K562 (cell line): Measurements from ENCODE around the gene ZBED4. TPM values are rescaled to one million over a fixed set of nuclear protein-coding genes. Genes with fewer than 3 reads are reported as not detected.

Source experiments
- BHLHE40 ChIP-seq: IDR thresholded peaks from 2 replicates; pipeline ENCODE4 v1.6.1; 2011; ENCODE audit warnings: low read length, improper control_type of control experiment
- MCM3 ChIP-seq: fragments of 450-650 bp; IDR thresholded peaks from 2 replicates; pipeline ENCODE4 v1.6.1; 2016
- MNT ChIP-seq, 2 experiments: fragments of 450-650 bp; conservative IDR thresholded peaks; 2 replicates each; pipeline ENCODE4 v1.6.1; 2017; ENCODE audit warnings: mild to moderate bottlenecking in 2 of 2, moderate library complexity in 2 of 2
- NFE2 ChIP-seq: IDR thresholded peaks from 2 replicates; pipeline ENCODE4 v1.6.1; 2014; ENCODE audit warnings: antibody characterized with exemption, low read depth
- NR2F6 ChIP-seq: fragments of 450-650 bp; formaldehyde crosslinking; IDR thresholded peaks from 2 replicates; pipeline ENCODE4 v1.4.0; 2020; ENCODE audit warnings: mild to moderate bottlenecking
- POU5F1 ChIP-seq: fragments of 150-350 bp; IDR thresholded peaks from 2 replicates; pipeline ENCODE4 v1.6.1; 2014; ENCODE audit warnings: borderline replicate concordance, low read length, low read depth, mild to moderate bottlenecking; ENCODE audit not compliant: partially characterized antibody
- SFPQ ChIP-seq: fragments of 200-400 bp; formaldehyde crosslinking; IDR thresholded peaks from 2 replicates; pipeline ENCODE4 v1.6.1; 2017; ENCODE audit warnings: mild to moderate bottlenecking, low read depth, low read length, moderate library complexity
- SMARCA5 ChIP-seq: fragments of 450-650 bp; IDR thresholded peaks from 2 replicates; pipeline ENCODE4 v1.6.1; 2016
- TEAD2 ChIP-seq: fragments of 450-650 bp; IDR thresholded peaks from 2 replicates; pipeline ENCODE4 v1.6.1; 2016; ENCODE audit warnings: missing genetic modification characterization, control low read depth, missing compliant biosample characterization
- XRCC4 ChIP-seq: IDR thresholded peaks from one replicate; pipeline ENCODE4 v1.6.1; 2011; ENCODE audit not compliant: insufficient read depth, insufficient read length; ENCODE audit errors: extremely low read depth
- ZNF644 ChIP-seq: fragments of 200-800 bp; sonication (Bioruptor generic); IDR thresholded peaks from 2 replicates; pipeline ENCODE4 v1.6.1; 2016; ENCODE audit warnings: low read depth, missing genetic modification characterization, missing compliant biosample characterization
- ZNF780A ChIP-seq: fragments of 250-450 bp; sonication (Bioruptor Pico); IDR thresholded peaks from 2 replicates; pipeline ENCODE4 v1.5.0; 2021; ENCODE audit warnings: mild to moderate bottlenecking
- polyA plus RNA-seq, 8 experiments: library from polyadenylated mRNA; depleted of rRNA in 4 of 8; stranded (reverse) in 5 of 8; unstranded in 3 of 8; fragments of >200 nt; fragmentation: Nextera tagmentation in 2 of 8; fragmentation: Illumina TruSeq in 1 of 8; extraction: Ambion mirVana in 2 of 8; extraction: Trizol in 1 of 8; gene quantifications; 2 replicates each; pipeline versions ENCODE4 v1.2.1 to v1.2.3, GENCODE V29; 2011 to 2014; ENCODE audit warnings: inconsistent platforms in 1 of 8, missing spikeins in 1 of 8
- total RNA-seq, 7 experiments: library from RNA; depleted of rRNA in 6 of 7; stranded (reverse); fragments of >200 nt in 6 of 7; fragmentation: Illumina TruSeq in 2 of 7; extraction: Trizol in 2 of 7; gene quantifications; 2 replicates each; pipeline versions ENCODE4 v1.2.1 to v1.2.3, GENCODE V29; 2011 to 2021; ENCODE audit warnings: low replicate concordance in 1 of 7
- TF ChIP-seq, protein P1 (sequence below): sonication (generic); formaldehyde crosslinking; IDR thresholded peaks from 2 replicates; pipeline ENCODE4 v1.8.0; 2022; ENCODE audit warnings: mild to moderate bottlenecking, missing genetic modification reagents
- TF ChIP-seq, protein P2 (sequence below): fragments of 250-450 bp; sonication (Bioruptor Pico); IDR thresholded peaks from 2 replicates; pipeline ENCODE4 v1.5.0; 2020; ENCODE audit warnings: mild to moderate bottlenecking, borderline replicate concordance
- TF ChIP-seq, protein P3 (sequence below): sonication (generic); formaldehyde crosslinking; IDR thresholded peaks from 2 replicates; pipeline ENCODE4 v1.8.0; 2022; ENCODE audit warnings: missing genetic modification reagents, mild to moderate bottlenecking, moderate library complexity, borderline replicate concordance

ZBED4 gene
- total and polyA plus RNA-seq, 9 of the 15 experiments (the other 6 are each of a cell fraction or from before 2014, with no cell fraction given) = 1.5 to 16.8 (median 7.4) TPM

DNA sequence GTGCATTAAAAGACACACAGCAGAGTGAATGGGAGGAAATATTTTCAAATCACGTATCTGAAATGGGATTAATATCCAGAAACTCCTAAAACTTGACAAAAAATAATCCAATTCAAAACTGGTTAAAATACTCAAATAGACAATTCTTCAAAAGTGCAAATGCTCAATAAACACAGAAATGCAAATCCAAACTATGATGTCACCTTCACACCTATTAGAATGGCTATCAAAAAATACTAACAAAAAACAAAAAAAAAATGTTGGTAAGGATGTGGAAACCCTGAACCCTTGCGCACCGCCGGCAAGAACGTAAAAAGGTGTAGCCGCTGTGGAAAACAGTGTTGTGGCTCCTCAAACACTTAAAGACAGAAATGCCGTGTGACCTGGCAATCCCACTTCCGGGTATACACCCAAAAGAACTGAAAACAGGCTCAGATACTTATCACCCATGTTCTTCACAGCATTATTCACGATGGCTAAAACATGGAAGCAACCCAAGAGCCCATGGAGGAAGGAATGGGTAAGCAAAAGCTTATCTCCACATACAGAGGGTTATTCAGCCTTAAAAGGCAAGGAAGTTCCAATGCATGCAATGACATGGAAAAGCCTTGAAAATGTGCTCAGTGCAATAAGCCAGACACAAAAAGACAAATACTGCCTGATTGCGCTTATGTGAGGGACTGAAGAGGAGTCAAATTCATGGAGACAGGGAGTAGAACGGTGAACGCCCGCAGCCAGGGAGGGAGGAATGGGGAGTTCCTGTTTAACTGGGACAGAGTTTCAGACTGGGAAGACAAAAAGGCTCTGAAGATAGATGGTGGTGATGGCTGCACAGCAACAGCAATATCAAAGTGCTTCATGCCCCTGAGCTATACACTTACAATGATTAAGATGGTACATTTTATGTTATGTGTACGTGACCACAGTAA lies 45.6 kb upstream of the ZBED4 start (continued):
- TF ChIP-seq, protein P1, sequence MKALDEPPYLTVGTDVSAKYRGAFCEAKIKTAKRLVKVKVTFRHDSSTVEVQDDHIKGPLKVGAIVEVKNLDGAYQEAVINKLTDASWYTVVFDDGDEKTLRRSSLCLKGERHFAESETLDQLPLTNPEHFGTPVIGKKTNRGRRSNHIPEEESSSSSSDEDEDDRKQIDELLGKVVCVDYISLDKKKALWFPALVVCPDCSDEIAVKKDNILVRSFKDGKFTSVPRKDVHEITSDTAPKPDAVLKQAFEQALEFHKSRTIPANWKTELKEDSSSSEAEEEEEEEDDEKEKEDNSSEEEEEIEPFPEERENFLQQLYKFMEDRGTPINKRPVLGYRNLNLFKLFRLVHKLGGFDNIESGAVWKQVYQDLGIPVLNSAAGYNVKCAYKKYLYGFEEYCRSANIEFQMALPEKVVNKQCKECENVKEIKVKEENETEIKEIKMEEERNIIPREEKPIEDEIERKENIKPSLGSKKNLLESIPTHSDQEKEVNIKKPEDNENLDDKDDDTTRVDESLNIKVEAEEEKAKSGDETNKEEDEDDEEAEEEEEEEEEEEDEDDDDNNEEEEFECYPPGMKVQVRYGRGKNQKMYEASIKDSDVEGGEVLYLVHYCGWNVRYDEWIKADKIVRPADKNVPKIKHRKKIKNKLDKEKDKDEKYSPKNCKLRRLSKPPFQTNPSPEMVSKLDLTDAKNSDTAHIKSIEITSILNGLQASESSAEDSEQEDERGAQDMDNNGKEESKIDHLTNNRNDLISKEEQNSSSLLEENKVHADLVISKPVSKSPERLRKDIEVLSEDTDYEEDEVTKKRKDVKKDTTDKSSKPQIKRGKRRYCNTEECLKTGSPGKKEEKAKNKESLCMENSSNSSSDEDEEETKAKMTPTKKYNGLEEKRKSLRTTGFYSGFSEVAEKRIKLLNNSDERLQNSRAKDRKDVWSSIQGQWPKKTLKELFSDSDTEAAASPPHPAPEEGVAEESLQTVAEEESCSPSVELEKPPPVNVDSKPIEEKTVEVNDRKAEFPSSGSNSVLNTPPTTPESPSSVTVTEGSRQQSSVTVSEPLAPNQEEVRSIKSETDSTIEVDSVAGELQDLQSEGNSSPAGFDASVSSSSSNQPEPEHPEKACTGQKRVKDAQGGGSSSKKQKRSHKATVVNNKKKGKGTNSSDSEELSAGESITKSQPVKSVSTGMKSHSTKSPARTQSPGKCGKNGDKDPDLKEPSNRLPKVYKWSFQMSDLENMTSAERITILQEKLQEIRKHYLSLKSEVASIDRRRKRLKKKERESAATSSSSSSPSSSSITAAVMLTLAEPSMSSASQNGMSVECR (CRISPR knock-in tag) = no peak
- TF ChIP-seq NFE2 (peak; percentile 32; the same call in 1 of the 2 replicates), ZNF780A (CRISPR knock-in tag) (no peak), BHLHE40 (0 out of 2 replicates have a peak, but pooled peaks have one; percentile 13), TEAD2 (tag) (no peak; the same call in 1 of the 2 replicates), MNT (conservative IDR thresholded peaks at IDR 0.05) (peak; percentile 46 to 82), SFPQ (no peak), XRCC4 (no peak), POU5F1 (no peak), MCM3 (no peak), SMARCA5 (0 out of 2 replicates have a peak, but pooled peaks have one; percentile 11), ZNF644 (tag) (0 out of 2 replicates have a peak, but pooled peaks have one; percentile 41), NR2F6 (no peak)
- TF ChIP-seq, protein P2, sequence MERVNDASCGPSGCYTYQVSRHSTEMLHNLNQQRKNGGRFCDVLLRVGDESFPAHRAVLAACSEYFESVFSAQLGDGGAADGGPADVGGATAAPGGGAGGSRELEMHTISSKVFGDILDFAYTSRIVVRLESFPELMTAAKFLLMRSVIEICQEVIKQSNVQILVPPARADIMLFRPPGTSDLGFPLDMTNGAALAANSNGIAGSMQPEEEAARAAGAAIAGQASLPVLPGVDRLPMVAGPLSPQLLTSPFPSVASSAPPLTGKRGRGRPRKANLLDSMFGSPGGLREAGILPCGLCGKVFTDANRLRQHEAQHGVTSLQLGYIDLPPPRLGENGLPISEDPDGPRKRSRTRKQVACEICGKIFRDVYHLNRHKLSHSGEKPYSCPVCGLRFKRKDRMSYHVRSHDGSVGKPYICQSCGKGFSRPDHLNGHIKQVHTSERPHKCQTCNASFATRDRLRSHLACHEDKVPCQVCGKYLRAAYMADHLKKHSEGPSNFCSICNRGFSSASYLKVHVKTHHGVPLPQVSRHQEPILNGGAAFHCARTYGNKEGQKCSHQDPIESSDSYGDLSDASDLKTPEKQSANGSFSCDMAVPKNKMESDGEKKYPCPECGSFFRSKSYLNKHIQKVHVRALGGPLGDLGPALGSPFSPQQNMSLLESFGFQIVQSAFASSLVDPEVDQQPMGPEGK (CRISPR knock-in tag) = no peak
- TF ChIP-seq, protein P3, sequence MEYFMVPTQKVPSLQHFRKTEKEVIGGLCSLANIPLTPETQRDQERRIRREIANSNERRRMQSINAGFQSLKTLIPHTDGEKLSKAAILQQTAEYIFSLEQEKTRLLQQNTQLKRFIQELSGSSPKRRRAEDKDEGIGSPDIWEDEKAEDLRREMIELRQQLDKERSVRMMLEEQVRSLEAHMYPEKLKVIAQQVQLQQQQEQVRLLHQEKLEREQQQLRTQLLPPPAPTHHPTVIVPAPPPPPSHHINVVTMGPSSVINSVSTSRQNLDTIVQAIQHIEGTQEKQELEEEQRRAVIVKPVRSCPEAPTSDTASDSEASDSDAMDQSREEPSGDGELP (CRISPR knock-in tag) = 0 out of 2 replicates have a peak, but pooled peaks have one; percentile 25
